A549 (cell line): ENCODE results near the gene SLC9A9. TPM values are rescaled to one million over a fixed set of nuclear protein-coding genes. Genes with fewer than 3 reads are reported as not detected.

Source experiments
- ATAC-seq, 2 experiments: fragments of 200-7000 bp in 1 of 2; fragments of >200 bp in 1 of 2; cut with Nextera tagmentation in 1 of 2; cut with Tn5 transposase in 1 of 2; 3 replicates each; pipeline versions ENCODE4 v1.8.0 to v1.9.1; 2018 to 2020; ENCODE audit warnings: mild to moderate bottlenecking in 1 of 2, moderate library complexity in 1 of 2
- CTCF ChIA-PET: fragments of 300-600 bp; sonication (Branson Sonifier 250); formaldehyde crosslinking; extraction: SDS; loops from one replicate; lab custom pipeline; 2021; ENCODE audit warnings: antibody characterized with exemption, inconsistent platforms; lab: Yijun Ruan, JAX
- POLR2A ChIA-PET: fragments of 350-600 bp; formaldehyde crosslinking; extraction: SDS; loops from one replicate; lab custom pipeline; 2021; ENCODE audit warnings: antibody characterized with exemption, inconsistent platforms; lab: Yijun Ruan, JAX
- DNase-seq, 2 experiments: peaks; one replicate each; pipeline versions ENCODE4 v3.0.0 to v3.0.0-alpha.2; 2011 to 2016; ENCODE audit warnings: low read depth in 1 of 2, low spot score in 1 of 2
- FAIRE-seq: peaks from 2 replicates; lab custom pipeline; 2011; peaks lifted over from hg19 to GRCh38; lab: Jason Lieb, UNC
- H3K27ac ChIP-seq, 2 experiments: fragments of >200 bp; sonication (Bioruptor Twin); formaldehyde crosslinking; 3 replicates each; pipeline ENCODE4 v1.5.1; 2016 to 2017
- H3K4me1 ChIP-seq: fragments of >200 bp; sonication (Bioruptor Twin); formaldehyde crosslinking; 3 replicates; pipeline ENCODE4 v1.6.1; 2016
- H3K4me2 ChIP-seq: fragments of >200 bp; sonication (Bioruptor Twin); formaldehyde crosslinking; 3 replicates; pipeline ENCODE4 v1.6.1; 2016
- H3K4me3 ChIP-seq: fragments of >200 bp; sonication (Bioruptor Twin); formaldehyde crosslinking; 3 replicates; pipeline ENCODE4 v1.5.1; 2016
- H3K9me3 ChIP-seq: fragments of >200 bp; sonication (Bioruptor Twin); formaldehyde crosslinking; 3 replicates; pipeline ENCODE4 v1.6.1; 2016
- CHD4 ChIP-seq: fragments of 200-600 bp; sonication (generic); IDR thresholded peaks from 2 replicates; pipeline ENCODE4 v1.6.1; 2016; ENCODE audit warnings: antibody characterized with exemption, mild to moderate bottlenecking, borderline replicate concordance
- EHF ChIP-seq: fragments of 250-450 bp; sonication (Bioruptor Pico); IDR thresholded peaks from 2 replicates; pipeline ENCODE4 v1.5.0; 2020; ENCODE audit warnings: mild to moderate bottlenecking
- EHMT2 ChIP-seq: fragments of 200-600 bp; sonication (generic); IDR thresholded peaks from 2 replicates; pipeline ENCODE4 v1.6.1; 2016; ENCODE audit warnings: antibody characterized with exemption, low read depth, mild to moderate bottlenecking, moderate library complexity
- ESRRA ChIP-seq: fragments of 150-350 bp; IDR thresholded peaks from 2 replicates; pipeline ENCODE4 v1.6.1; 2014; ENCODE audit warnings: mild to moderate bottlenecking, low read length, borderline replicate concordance
- FOSB ChIP-seq: fragments of 250-450 bp; sonication (Bioruptor Pico); IDR thresholded peaks from 2 replicates; pipeline ENCODE4 v1.5.0; 2020; ENCODE audit warnings: mild to moderate bottlenecking, moderate library complexity
- FOSL2 ChIP-seq, 2 experiments: fragments of 450-650 bp in 1 of 2; fragments of >200 bp in 1 of 2; sonication (Bioruptor Twin) in 1 of 2; formaldehyde crosslinking; IDR thresholded peaks; 2 replicates each; pipeline versions ENCODE4 v1.5.0 to v1.6.1; 2016 to 2020; ENCODE audit warnings: mild to moderate bottlenecking in 1 of 2, moderate library complexity in 1 of 2
- HEYL ChIP-seq: fragments of 250-450 bp; sonication (Bioruptor Pico); IDR thresholded peaks from 2 replicates; pipeline ENCODE4 v1.8.0; 2021; ENCODE audit warnings: mild to moderate bottlenecking, moderate library complexity
- KDM5A ChIP-seq: fragments of 200-600 bp; sonication (generic); IDR thresholded peaks from 2 replicates; pipeline ENCODE4 v1.6.1; 2016; ENCODE audit warnings: antibody characterized with exemption, mild to moderate bottlenecking
- MAZ ChIP-seq: fragments of 150-350 bp; IDR thresholded peaks from 2 replicates; pipeline ENCODE4 v1.6.1; 2014; ENCODE audit warnings: antibody characterized with exemption, low read depth, low read length, borderline replicate concordance
- NFE2L2 ChIP-seq: fragments of 150-350 bp; conservative IDR thresholded peaks from 2 replicates; pipeline ENCODE4 v1.6.1; 2014; ENCODE audit warnings: low read length
- NR3C1 ChIP-seq: fragments of >200 bp; sonication (Bioruptor Twin); formaldehyde crosslinking; IDR thresholded peaks from 3 replicates; pipeline ENCODE4 v1.6.1; 2017
- RCOR1 ChIP-seq: fragments of 150-350 bp; IDR thresholded peaks from 2 replicates; pipeline ENCODE4 v1.6.1; 2014; ENCODE audit warnings: antibody characterized with exemption, low read length, low read depth
- RNF2 ChIP-seq: fragments of 200-600 bp; sonication (generic); IDR thresholded peaks from 2 replicates; pipeline ENCODE4 v1.6.1; 2016; ENCODE audit warnings: low read depth, mild to moderate bottlenecking, antibody characterized with exemption, moderate library complexity, borderline replicate concordance
- SMC3 ChIP-seq: fragments of >200 bp; sonication (Bioruptor Twin); formaldehyde crosslinking; IDR thresholded peaks from 3 replicates; pipeline ENCODE4 v1.6.1; 2018; ENCODE audit warnings: inconsistent platforms
- TFCP2L1 ChIP-seq: fragments of 250-450 bp; sonication (Bioruptor Pico); IDR thresholded peaks from 2 replicates; pipeline ENCODE4 v1.5.0; 2021; ENCODE audit warnings: mild to moderate bottlenecking
- ZC3H11A ChIP-seq: fragments of 450-650 bp; IDR thresholded peaks from 2 replicates; pipeline ENCODE4 v1.6.1; 2014; ENCODE audit warnings: antibody characterized with exemption, mild to moderate bottlenecking
- ZNF302 ChIP-seq: fragments of 250-450 bp; sonication (Bioruptor Pico); IDR thresholded peaks from 2 replicates; pipeline ENCODE4 v1.9.0; 2021; ENCODE audit warnings: inconsistent platforms, mild to moderate bottlenecking, moderate library complexity
- WGBS: methylation state at CpG from one replicate; pipeline ENCODE4 v1.1.6; 2017; ENCODE audit errors: missing lambda C conversion rate; 5-methylcytosine and 5-hydroxymethylcytosine counted together
- polyA plus RNA-seq, 4 experiments: library from polyadenylated mRNA; depleted of rRNA in 3 of 4; stranded (reverse); fragments of >200 nt; fragmentation: RNase III in 1 of 4; extraction: RNeasy Plus Mini Kit Qiagen cat#74134 plus additional on column Dnase treatment in 1 of 4; gene quantifications; 2 replicates in 3 of 4; 3 replicates in 1 of 4; pipeline ENCODE4 v1.2.3, GENCODE V29; 2011 to 2017
- TF ChIP-seq, protein P1 (sequence below): fragments of >200 bp; sonication (Bioruptor Twin); formaldehyde crosslinking; IDR thresholded peaks from 3 replicates; pipeline ENCODE4 v1.5.1; 2016
- TF ChIP-seq, protein P2 (sequence below): fragments of 200-600 bp; sonication (generic); IDR thresholded peaks from 2 replicates; pipeline ENCODE4 v1.6.1; 2016; ENCODE audit warnings: antibody characterized with exemption, mild to moderate bottlenecking, moderate library complexity
- TF ChIP-seq, protein P3 (sequence below): fragments of >200 bp; sonication (Bioruptor Twin); formaldehyde crosslinking; IDR thresholded peaks from 2 replicates; pipeline ENCODE4 v1.6.1; 2016
- TF ChIP-seq, protein P4 (sequence below): IDR thresholded peaks from 2 replicates; pipeline ENCODE4 v1.6.1; 2012; ENCODE audit warnings: low read depth, borderline replicate concordance

The SLC9A9 gene
- polyA plus RNA-seq, 2 of the 4 experiments (the other 2 are of a cell fraction): 0.10 to 0.32 TPM

DNA sequence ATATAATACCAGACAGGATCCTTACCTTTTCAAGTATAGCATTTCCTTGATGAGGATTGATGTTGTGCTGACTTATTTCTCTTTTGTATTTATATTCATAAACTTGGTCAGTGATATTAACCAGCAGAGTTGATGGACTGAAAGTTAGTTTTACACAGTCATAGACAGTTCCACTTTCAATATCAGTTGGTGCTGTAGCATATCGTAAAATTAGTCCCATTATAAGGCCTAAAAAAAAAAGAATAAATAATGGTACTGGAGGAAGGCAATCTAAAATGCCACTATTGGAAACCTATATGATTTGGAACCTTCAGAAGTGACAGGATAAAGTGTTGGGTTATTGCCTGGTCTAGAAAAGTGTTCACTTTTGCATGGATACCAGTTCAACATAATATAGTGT is 16.3 kb downstream of the SLC9A9 start:
- ChIA-PET POLR2A (no interaction called here), CTCF (no interaction called here)
- Histone ChIP-seq H3K9me3 (no peaks in the 10 kb centered on the region), H3K4me3 (no peak overlapping the region), H3K4me2 (no peak overlapping the region), H3K4me1 (no peaks in the 10 kb centered on the region), H3K27ac (no peak overlapping the region)
- no peak for DNase-seq
- TF ChIP-seq, protein P1, sequence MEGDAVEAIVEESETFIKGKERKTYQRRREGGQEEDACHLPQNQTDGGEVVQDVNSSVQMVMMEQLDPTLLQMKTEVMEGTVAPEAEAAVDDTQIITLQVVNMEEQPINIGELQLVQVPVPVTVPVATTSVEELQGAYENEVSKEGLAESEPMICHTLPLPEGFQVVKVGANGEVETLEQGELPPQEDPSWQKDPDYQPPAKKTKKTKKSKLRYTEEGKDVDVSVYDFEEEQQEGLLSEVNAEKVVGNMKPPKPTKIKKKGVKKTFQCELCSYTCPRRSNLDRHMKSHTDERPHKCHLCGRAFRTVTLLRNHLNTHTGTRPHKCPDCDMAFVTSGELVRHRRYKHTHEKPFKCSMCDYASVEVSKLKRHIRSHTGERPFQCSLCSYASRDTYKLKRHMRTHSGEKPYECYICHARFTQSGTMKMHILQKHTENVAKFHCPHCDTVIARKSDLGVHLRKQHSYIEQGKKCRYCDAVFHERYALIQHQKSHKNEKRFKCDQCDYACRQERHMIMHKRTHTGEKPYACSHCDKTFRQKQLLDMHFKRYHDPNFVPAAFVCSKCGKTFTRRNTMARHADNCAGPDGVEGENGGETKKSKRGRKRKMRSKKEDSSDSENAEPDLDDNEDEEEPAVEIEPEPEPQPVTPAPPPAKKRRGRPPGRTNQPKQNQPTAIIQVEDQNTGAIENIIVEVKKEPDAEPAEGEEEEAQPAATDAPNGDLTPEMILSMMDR: no peak
- TF ChIP-seq ZNF302 (CRISPR knock-in tag) (no peak), ESRRA (no peak), KDM5A (no peak), EHF (CRISPR knock-in tag) (no peak), TFCP2L1 (CRISPR knock-in tag) (no peak), HEYL (CRISPR knock-in tag) (no peak), MAZ (no peak), CHD4 (no peak), SMC3 (no peak), NFE2L2 (no peak), FOSB (CRISPR knock-in tag) (no peak), RCOR1 (no peak), EHMT2 (no peak), RNF2 (no peak), ZC3H11A (no peak)
- TF ChIP-seq, protein P2, sequence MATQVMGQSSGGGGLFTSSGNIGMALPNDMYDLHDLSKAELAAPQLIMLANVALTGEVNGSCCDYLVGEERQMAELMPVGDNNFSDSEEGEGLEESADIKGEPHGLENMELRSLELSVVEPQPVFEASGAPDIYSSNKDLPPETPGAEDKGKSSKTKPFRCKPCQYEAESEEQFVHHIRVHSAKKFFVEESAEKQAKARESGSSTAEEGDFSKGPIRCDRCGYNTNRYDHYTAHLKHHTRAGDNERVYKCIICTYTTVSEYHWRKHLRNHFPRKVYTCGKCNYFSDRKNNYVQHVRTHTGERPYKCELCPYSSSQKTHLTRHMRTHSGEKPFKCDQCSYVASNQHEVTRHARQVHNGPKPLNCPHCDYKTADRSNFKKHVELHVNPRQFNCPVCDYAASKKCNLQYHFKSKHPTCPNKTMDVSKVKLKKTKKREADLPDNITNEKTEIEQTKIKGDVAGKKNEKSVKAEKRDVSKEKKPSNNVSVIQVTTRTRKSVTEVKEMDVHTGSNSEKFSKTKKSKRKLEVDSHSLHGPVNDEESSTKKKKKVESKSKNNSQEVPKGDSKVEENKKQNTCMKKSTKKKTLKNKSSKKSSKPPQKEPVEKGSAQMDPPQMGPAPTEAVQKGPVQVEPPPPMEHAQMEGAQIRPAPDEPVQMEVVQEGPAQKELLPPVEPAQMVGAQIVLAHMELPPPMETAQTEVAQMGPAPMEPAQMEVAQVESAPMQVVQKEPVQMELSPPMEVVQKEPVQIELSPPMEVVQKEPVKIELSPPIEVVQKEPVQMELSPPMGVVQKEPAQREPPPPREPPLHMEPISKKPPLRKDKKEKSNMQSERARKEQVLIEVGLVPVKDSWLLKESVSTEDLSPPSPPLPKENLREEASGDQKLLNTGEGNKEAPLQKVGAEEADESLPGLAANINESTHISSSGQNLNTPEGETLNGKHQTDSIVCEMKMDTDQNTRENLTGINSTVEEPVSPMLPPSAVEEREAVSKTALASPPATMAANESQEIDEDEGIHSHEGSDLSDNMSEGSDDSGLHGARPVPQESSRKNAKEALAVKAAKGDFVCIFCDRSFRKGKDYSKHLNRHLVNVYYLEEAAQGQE: no peak
- TF ChIP-seq, protein P3, sequence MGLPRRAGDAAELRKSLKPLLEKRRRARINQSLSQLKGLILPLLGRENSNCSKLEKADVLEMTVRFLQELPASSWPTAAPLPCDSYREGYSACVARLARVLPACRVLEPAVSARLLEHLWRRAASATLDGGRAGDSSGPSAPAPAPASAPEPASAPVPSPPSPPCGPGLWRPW: no peak
- TF ChIP-seq, protein P4, sequence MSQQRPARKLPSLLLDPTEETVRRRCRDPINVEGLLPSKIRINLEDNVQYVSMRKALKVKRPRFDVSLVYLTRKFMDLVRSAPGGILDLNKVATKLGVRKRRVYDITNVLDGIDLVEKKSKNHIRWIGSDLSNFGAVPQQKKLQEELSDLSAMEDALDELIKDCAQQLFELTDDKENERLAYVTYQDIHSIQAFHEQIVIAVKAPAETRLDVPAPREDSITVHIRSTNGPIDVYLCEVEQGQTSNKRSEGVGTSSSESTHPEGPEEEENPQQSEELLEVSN: no peak
- 66% methylated on average over 1 of the region's 1 CpG for WGBS
- no peak for FAIRE-seq
- ATAC-seq: no peak

DNA sequence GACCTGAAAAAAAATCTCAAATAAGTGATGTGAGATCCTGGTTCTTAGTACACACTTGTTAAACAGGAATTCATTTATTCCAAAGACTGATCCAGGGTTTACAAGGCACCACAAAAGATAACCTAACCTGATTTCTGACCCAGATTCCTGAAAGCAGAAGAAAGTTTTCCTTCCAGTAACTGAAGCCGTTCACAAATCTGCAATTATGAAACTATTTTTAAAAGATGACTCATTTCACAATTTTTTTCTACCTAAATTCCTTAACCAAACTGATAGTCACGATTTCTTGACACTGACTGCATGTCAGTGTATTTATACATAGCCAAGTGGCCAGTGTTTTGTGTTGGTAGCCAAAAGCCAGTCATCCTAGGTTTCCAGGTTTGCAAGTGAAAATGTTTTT is 17.1 kb downstream of the SLC9A9 start:
- ChIA-PET POLR2A (no interaction called here), CTCF (no interaction called here)
- no peak overlapping the region for H3K4me2 ChIP-seq
- no peak for TF ChIP-seq NR3C1
- TF ChIP-seq FOSL2 (IDR thresholded peaks at IDR 0.05): no peak
- 0 out of 2 replicates have a peak, but pooled peaks have one; percentile 15 for TF ChIP-seq FOSL2 (CRISPR knock-in tag; IDR thresholded peaks at IDR 0.05)
- TF ChIP-seq, all 56 proteins: peak for 1
- H3K9me3 ChIP-seq: no peaks in the 10 kb centered on the region
- H3K27ac ChIP-seq: no peak overlapping the region
- FAIRE-seq (no peak), DNase-seq (no peak), ATAC-seq (no peak)
- no peak overlapping the region for H3K4me3 ChIP-seq
- no peaks in the 10 kb centered on the region for H3K4me1 ChIP-seq
- 3% methylated on average over 2 of the region's 2 CpGs for WGBS
